Breast epithelium (tissue), 3 donors: ENCODE measurements around the gene CYP24A1.

Source experiments
- CTCF ChIP-seq, 3 donors: fragments of 450-650 bp; IDR thresholded peaks; one replicate each; pipeline ENCODE4 v1.5.1; 2016 to 2017; ENCODE audit warnings: antibody characterized with exemption in 3 of 3, mild to moderate bottlenecking in 3 of 3, moderate library complexity in 3 of 3
- POLR2A ChIP-seq: fragments of 450-650 bp; IDR thresholded peaks from one replicate; pipeline ENCODE4 v1.6.1; 2016; ENCODE audit warnings: antibody characterized with exemption, mild to moderate bottlenecking, moderate library complexity

- TF ChIP-seq CTCF (IDR thresholded peaks at IDR 0.05) (no peak), POLR2A (no peak)
Observed at GRCh38 chr20:54170963-54171362, 2.8 kb downstream of the CYP24A1 start.
